Endothelial cell of umbilical vein (primary cell): Measurements from ENCODE around the gene SFTPB.

Experiments
- EZH2 ChIP-seq: IDR thresholded peaks from 2 replicates; pipeline ENCODE4 v1.6.1; 2012; ENCODE audit warnings: borderline replicate concordance, low read depth, mild to moderate bottlenecking, moderate library complexity, low read length, inconsistent platforms; ENCODE audit not compliant: severe bottlenecking
- FOS ChIP-seq: IDR thresholded peaks from 2 replicates; pipeline ENCODE4 v1.6.1; 2011; ENCODE audit warnings: mild to moderate bottlenecking, low read length, moderate library complexity, borderline replicate concordance; ENCODE audit not compliant: insufficient read depth
- JUN ChIP-seq: IDR thresholded peaks from 2 replicates; pipeline ENCODE4 v1.6.1; 2011; ENCODE audit warnings: borderline replicate concordance, low read depth; ENCODE audit not compliant: insufficient read length, insufficient read depth
- POLR2A ChIP-seq: IDR thresholded peaks from 2 replicates; pipeline ENCODE4 v1.6.1; 2012; ENCODE audit warnings: low read depth, mild to moderate bottlenecking, control low read depth, low read length
- TF ChIP-seq, protein P1 (sequence below), 2 donors: IDR thresholded peaks; 1 replicate in 1 of 2; 2 replicates in 1 of 2; pipeline ENCODE4 v1.5.1; 2011; ENCODE audit warnings: low read length in 2 of 2, mild to moderate bottlenecking in 2 of 2, moderate library complexity in 2 of 2, control low read depth in 1 of 2, inconsistent platforms in 1 of 2, low read depth in 1 of 2; ENCODE audit not compliant: insufficient read depth in 1 of 2; ENCODE audit errors: extremely low read depth in 1 of 2
- TF ChIP-seq, protein P2 (sequence below): IDR thresholded peaks from 2 replicates; pipeline ENCODE4 v1.6.1; 2011; ENCODE audit not compliant: insufficient read depth, insufficient read length

DNA sequence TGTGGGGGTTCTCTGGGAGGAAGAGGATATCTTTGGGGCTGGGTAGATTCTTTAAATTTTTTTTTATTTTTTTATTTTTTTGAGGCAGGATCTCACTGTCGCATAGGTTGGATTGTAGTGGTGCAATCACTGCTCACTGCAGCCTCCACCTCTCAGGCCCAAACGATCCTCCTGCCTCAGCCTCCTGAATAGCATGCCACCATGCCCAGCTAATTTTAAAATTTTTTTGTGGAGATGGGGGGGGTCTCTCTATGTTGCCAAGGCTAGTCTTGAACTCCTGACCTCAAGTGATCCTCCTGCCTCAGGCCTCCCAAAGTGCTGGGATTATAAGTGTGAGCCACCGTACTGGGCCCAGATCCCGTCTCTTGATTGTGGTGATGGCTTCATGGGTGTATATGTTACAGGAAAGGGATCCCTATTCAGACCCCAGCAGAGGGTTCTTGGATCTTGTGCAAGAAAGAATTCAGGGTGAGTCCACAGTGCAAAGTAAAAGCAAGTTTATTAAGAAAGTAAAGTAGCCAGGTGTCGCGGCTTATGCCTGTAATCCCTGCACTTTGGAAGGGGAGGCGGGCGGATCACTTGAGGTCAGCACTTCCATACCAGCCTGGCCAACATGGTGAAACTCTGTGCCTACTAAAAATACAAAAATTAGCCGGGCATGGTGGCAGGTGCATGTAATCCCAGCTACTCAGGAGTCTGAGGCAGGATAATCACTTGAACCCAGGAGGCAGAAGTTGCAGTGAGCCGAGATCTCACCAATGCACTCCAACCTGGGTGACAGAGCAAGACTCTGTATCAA is 54.1 kb downstream of the SFTPB start:
- TF ChIP-seq, protein P1, sequence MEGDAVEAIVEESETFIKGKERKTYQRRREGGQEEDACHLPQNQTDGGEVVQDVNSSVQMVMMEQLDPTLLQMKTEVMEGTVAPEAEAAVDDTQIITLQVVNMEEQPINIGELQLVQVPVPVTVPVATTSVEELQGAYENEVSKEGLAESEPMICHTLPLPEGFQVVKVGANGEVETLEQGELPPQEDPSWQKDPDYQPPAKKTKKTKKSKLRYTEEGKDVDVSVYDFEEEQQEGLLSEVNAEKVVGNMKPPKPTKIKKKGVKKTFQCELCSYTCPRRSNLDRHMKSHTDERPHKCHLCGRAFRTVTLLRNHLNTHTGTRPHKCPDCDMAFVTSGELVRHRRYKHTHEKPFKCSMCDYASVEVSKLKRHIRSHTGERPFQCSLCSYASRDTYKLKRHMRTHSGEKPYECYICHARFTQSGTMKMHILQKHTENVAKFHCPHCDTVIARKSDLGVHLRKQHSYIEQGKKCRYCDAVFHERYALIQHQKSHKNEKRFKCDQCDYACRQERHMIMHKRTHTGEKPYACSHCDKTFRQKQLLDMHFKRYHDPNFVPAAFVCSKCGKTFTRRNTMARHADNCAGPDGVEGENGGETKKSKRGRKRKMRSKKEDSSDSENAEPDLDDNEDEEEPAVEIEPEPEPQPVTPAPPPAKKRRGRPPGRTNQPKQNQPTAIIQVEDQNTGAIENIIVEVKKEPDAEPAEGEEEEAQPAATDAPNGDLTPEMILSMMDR (IDR thresholded peaks at IDR 0.05; ENCODE audit: extremely low read depth in 1 of 2, insufficient read depth in 1 of 2, low read depth in 1 of 2, low read length in 2 of 2) = no peak
- TF ChIP-seq JUN (no peak), EZH2 (no peak), POLR2A (no peak), FOS (no peak)
- TF ChIP-seq, protein P2, sequence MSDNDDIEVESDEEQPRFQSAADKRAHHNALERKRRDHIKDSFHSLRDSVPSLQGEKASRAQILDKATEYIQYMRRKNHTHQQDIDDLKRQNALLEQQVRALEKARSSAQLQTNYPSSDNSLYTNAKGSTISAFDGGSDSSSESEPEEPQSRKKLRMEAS = no peak
